Stimulated activated CD4-positive, alpha-beta T cell treated with anti-CD3 and anti-CD28 coated beads, Interleukin-1b, Interleukin-23, amount 100 ng/mL, for 24 hours (primary cell): ENCODE results near the gene KRTAP7-1.
A peak's percentile ranks its signal among the peaks of the same experiment; 100 is the strongest.

Source experiments
- DNase-seq, 4 experiments: peaks; one replicate each; pipeline ENCODE4 v3.0.0-alpha.2; 2020; ENCODE audit warnings: low read depth in 4 of 4, low spot score in 1 of 4

The KRTAP7-1 gene

GRCh38 chr21:30829659-30830058 is at the start of gene KRTAP7-1:
KRTAP7-1 (minus strand) TSS chr21:30829759; CDS start chr21:30829698, 61 bp downstream.
- no peak for DNase-seq

GRCh38 chr21:30874526-30874925 is 45.0 kb upstream of the KRTAP7-1 start:
- no peak for DNase-seq

GRCh38 chr21:30847627-30848500 is 18.3 kb upstream of the KRTAP7-1 start:
- DNase-seq, result no peak

- no peak for DNase-seq
Measured at GRCh38 chr21:30842990-30843389, 13.4 kb upstream of the KRTAP7-1 start.

- DNase-seq, result peak in 3 of 4 experiments; percentile 4 to 14 (median 8)
Measured at GRCh38 chr21:30839304-30839703, 9.7 kb upstream of the KRTAP7-1 start.

- no peak for DNase-seq
Measured at GRCh38 chr21:30838536-30838935, 9.0 kb upstream of the KRTAP7-1 start.

GRCh38 chr21:30831194-30831765 is 1.7 kb upstream of the KRTAP7-1 start:
- DNase-seq, result peak in 2 of 4 experiments; percentile 6 to 27

- DNase-seq, result no peak
Measured at GRCh38 chr21:30818837-30819610, 10.5 kb downstream of the KRTAP7-1 start.

GRCh38 chr21:30813174-30813573 is 16.4 kb downstream of the KRTAP7-1 start, which contains the start of gene KRTAP8-1:
KRTAP8-1 (minus strand) TSS chr21:30813274; CDS start chr21:30813220, 54 bp downstream.
- no peak for DNase-seq

- no peak for DNase-seq
Measured at GRCh38 chr21:30800605-30801004, 29.0 kb downstream of the KRTAP7-1 start.

- no peak for DNase-seq
Measured at GRCh38 chr21:30793581-30794314, 35.8 kb downstream of the KRTAP7-1 start.

- no peak for DNase-seq
Measured at GRCh38 chr21:30779249-30779648, 50.3 kb downstream of the KRTAP7-1 start.
